ENCODE measurements around the gene CHIC2.

Gene CHIC2

GRCh38 chr4:54016504-54016903, 47.9 kb downstream of the CHIC2 start:
- TF ChIP-seq CTCF (IDR thresholded peaks at IDR 0.05; ENCODE audit: low read length) (no peak), EZH2 (IDR thresholded peaks at IDR 0.05; ENCODE audit: borderline replicate concordance, low read length) (no peak)
- Histone ChIP-seq H3K4me3 (ENCODE audit: low read depth, low read length, poor library complexity, severe bottlenecking) (no peak overlapping the region), H4K20me1 (ENCODE audit: insufficient read depth, low read length) (no peaks in the 10 kb centered on the region), H3K4me1 (ENCODE audit: insufficient read depth, low read length, severe bottlenecking) (peaks cover 42% of the 10 kb centered on the region), H3K9me2 (ENCODE audit: low read depth, low read length) (no peaks in the 10 kb centered on the region), H3K27ac (ENCODE audit: low read depth, low read length, poor library complexity, severe bottlenecking) (peak overlapping the region; percentile 67), H3K4me2 (ENCODE audit: low read length) (no peak overlapping the region), H2AFZ (ENCODE audit: low read length) (no peak overlapping the region), H3K9me3 (ENCODE audit: low read length) (no peaks in the 10 kb centered on the region), H3K27me3 (ENCODE audit: insufficient read depth, low read length) (no peaks in the 10 kb centered on the region), H3K79me2 (ENCODE audit: insufficient read depth, low read length) (peaks cover 5% of the 10 kb centered on the region; the same call in 1 of the 2 replicates), H3K9ac (ENCODE audit: low read length) (no peak overlapping the region), H3K36me3 (ENCODE audit: insufficient read depth, low read length) (no peaks in the 10 kb centered on the region), H3F3A (ENCODE audit: insufficient read depth, low read length) (no peaks in the 10 kb centered on the region)

- H3K27me3 ChIP-seq (ENCODE audit: insufficient read depth, low read length): no peaks in the 10 kb centered on the region
- H3K9me3 ChIP-seq (ENCODE audit: low read length): no peaks in the 10 kb centered on the region
- peaks cover 42% of the 10 kb centered on the region for H3K4me1 ChIP-seq (ENCODE audit: insufficient read depth, low read length, severe bottlenecking)
- no peak overlapping the region for H3K9ac ChIP-seq (ENCODE audit: low read length)
- no peak overlapping the region for H3K4me3 ChIP-seq (ENCODE audit: low read depth, low read length, poor library complexity, severe bottlenecking)
- TF ChIP-seq EZH2 (IDR thresholded peaks at IDR 0.05; ENCODE audit: borderline replicate concordance, low read length) (no peak), CTCF (IDR thresholded peaks at IDR 0.05; ENCODE audit: low read length) (no peak)
- H2AFZ ChIP-seq (ENCODE audit: low read length): no peak overlapping the region
- H3K9me2 ChIP-seq (ENCODE audit: low read depth, low read length): no peaks in the 10 kb centered on the region
- H3K27ac ChIP-seq (ENCODE audit: low read depth, low read length, poor library complexity, severe bottlenecking): peak overlapping the region; percentile 67
- H3K36me3 ChIP-seq (ENCODE audit: insufficient read depth, low read length): peaks cover 5% of the 10 kb centered on the region; the same call in 1 of the 2 replicates
- H4K20me1 ChIP-seq (ENCODE audit: insufficient read depth, low read length): no peaks in the 10 kb centered on the region
- H3K4me2 ChIP-seq (ENCODE audit: low read length): no peak overlapping the region
- peaks cover 5% of the 10 kb centered on the region; the same call in 1 of the 2 replicates for H3K79me2 ChIP-seq (ENCODE audit: insufficient read depth, low read length)
- H3F3A ChIP-seq (ENCODE audit: insufficient read depth, low read length): no peaks in the 10 kb centered on the region
Observed at GRCh38 chr4:54015423-54016030, 48.9 kb downstream of the CHIC2 start.

GRCh38 chr4:54014666-54015160, 49.7 kb downstream of the CHIC2 start:
- H3K4me2 ChIP-seq (ENCODE audit: low read length): no peak overlapping the region
- peak overlapping the region; percentile 67 for H3K27ac ChIP-seq (ENCODE audit: low read depth, low read length, poor library complexity, severe bottlenecking)
- H3K9me2 ChIP-seq (ENCODE audit: low read depth, low read length): no peaks in the 10 kb centered on the region
- peaks cover 42% of the 10 kb centered on the region for H3K4me1 ChIP-seq (ENCODE audit: insufficient read depth, low read length, severe bottlenecking)
- H3K9ac ChIP-seq (ENCODE audit: low read length): no peak overlapping the region
- TF ChIP-seq EZH2 (IDR thresholded peaks at IDR 0.05; ENCODE audit: borderline replicate concordance, low read length) (no peak), CTCF (IDR thresholded peaks at IDR 0.05; ENCODE audit: low read length) (no peak)
- H2AFZ ChIP-seq (ENCODE audit: low read length): no peak overlapping the region
- H3K27me3 ChIP-seq (ENCODE audit: insufficient read depth, low read length): no peaks in the 10 kb centered on the region
- no peaks in the 10 kb centered on the region for H3K9me3 ChIP-seq (ENCODE audit: low read length)
- peaks cover 5% of the 10 kb centered on the region; the same call in 1 of the 2 replicates for H3K79me2 ChIP-seq (ENCODE audit: insufficient read depth, low read length)
- no peaks in the 10 kb centered on the region for H4K20me1 ChIP-seq (ENCODE audit: insufficient read depth, low read length)
- peaks cover 10% of the 10 kb centered on the region; the same call in 1 of the 2 replicates for H3K36me3 ChIP-seq (ENCODE audit: insufficient read depth, low read length)
- no peak overlapping the region for H3K4me3 ChIP-seq (ENCODE audit: low read depth, low read length, poor library complexity, severe bottlenecking)
- no peaks in the 10 kb centered on the region for H3F3A ChIP-seq (ENCODE audit: insufficient read depth, low read length)
